Activated CD4-positive, alpha-beta T cell treated with anti-CD3 and anti-CD28 coated beads for 1 hour (primary cell): ENCODE results near the gene QRICH1.

Experiments used
- DNase-seq: peaks from one replicate; pipeline ENCODE4 v3.0.0-alpha.2; 2020

The QRICH1 gene

GRCh38 chr3:49119439-49119838 lies 25.6 kb upstream of the QRICH1 start:
- no peak for DNase-seq

GRCh38 chr3:49119036-49119435 lies 25.2 kb upstream of the QRICH1 start:
- no peak for DNase-seq

- no peak for DNase-seq
These were observed 18.4 kb upstream of the QRICH1 start for GRCh38 chr3:49112262-49112661.

GRCh38 chr3:49111347-49111746 lies 17.5 kb upstream of the QRICH1 start:
- no peak for DNase-seq

GRCh38 chr3:49110780-49111179 lies 16.9 kb upstream of the QRICH1 start:
- DNase-seq: no peak

GRCh38 chr3:49108346-49108745 lies 14.5 kb upstream of the QRICH1 start:
- no peak for DNase-seq

- DNase-seq: peak; percentile 78
These were observed 10.8 kb upstream of the QRICH1 start, which contains the start of gene QARS1 for GRCh38 chr3:49104427-49105291. TSS of gene QARS1 (minus strand) at chr3:49104757. CDS start at chr3:49104733, 24 bp downstream.

GRCh38 chr3:49104052-49104426 lies 10.2 kb upstream of the QRICH1 start:
- DNase-seq: no peak

- no peak for DNase-seq
These were observed 6.3 kb upstream of the QRICH1 start for GRCh38 chr3:49100046-49100615.

- DNase-seq: no peak
These were observed 5.2 kb upstream of the QRICH1 start for GRCh38 chr3:49098910-49099630.

GRCh38 chr3:49098429-49098828 lies 4.6 kb upstream of the QRICH1 start:
- DNase-seq: no peak

GRCh38 chr3:49092938-49093852 lies 676 bp downstream of the QRICH1 start:
- DNase-seq: peak; percentile 68

- no peak for DNase-seq
These were observed 12.4 kb downstream of the QRICH1 start for GRCh38 chr3:49081429-49081828.

GRCh38 chr3:49079270-49079669 lies 14.6 kb downstream of the QRICH1 start:
- no peak for DNase-seq

- no peak for DNase-seq
These were observed 17.2 kb downstream of the QRICH1 start for GRCh38 chr3:49076646-49077045.

GRCh38 chr3:49076116-49076515 lies 17.8 kb downstream of the QRICH1 start:
- DNase-seq: no peak

GRCh38 chr3:49058011-49058410 lies 35.9 kb downstream of the QRICH1 start:
- no peak for DNase-seq

- no peak for DNase-seq
These were observed 36.6 kb downstream of the QRICH1 start for GRCh38 chr3:49057268-49057667.

- no peak for DNase-seq
These were observed 39.5 kb downstream of the QRICH1 start for GRCh38 chr3:49054344-49054862.

- DNase-seq: no peak
These were observed 40.3 kb downstream of the QRICH1 start for GRCh38 chr3:49053543-49053942.

- DNase-seq: no peak
These were observed 58.6 kb downstream of the QRICH1 start for GRCh38 chr3:49035281-49035680.

GRCh38 chr3:49034650-49035049 lies 59.2 kb downstream of the QRICH1 start:
- no peak for DNase-seq
